Glutamatergic neuron (in vitro differentiated cells): ENCODE results near the gene LIMCH1. TPM values are rescaled to one million over a fixed set of nuclear protein-coding genes. Genes with fewer than 3 reads are reported as not detected.
"Not testable (repeated sequence)": the region's sequence is repeated elsewhere in the genome, so short reads cannot be mapped to it uniquely, and the experiment has no call there.

ENCODE experiments used
- DNase-seq: peaks from one replicate; pipeline ENCODE4 v3.0.0; 2022
- H3K27ac Mint-ChIP-seq: one replicate; pipeline ENCODE4 v1.8.0; 2020; ENCODE audit warnings: mild to moderate bottlenecking, mixed read lengths, inconsistent platforms; ENCODE audit not compliant: unreplicated experiment
- H3K27me3 Mint-ChIP-seq: one replicate; pipeline ENCODE4 v1.8.0; 2020; ENCODE audit warnings: mild to moderate bottlenecking, moderate library complexity, mixed read lengths, inconsistent platforms; ENCODE audit not compliant: unreplicated experiment
- H3K36me3 Mint-ChIP-seq: one replicate; pipeline ENCODE4 v1.8.0; 2020; ENCODE audit warnings: mild to moderate bottlenecking, mixed read lengths, inconsistent platforms; ENCODE audit not compliant: unreplicated experiment
- H3K4me1 Mint-ChIP-seq: one replicate; pipeline ENCODE4 v1.8.0; 2020; ENCODE audit warnings: mild to moderate bottlenecking, low read depth, mixed read lengths, inconsistent platforms; ENCODE audit not compliant: unreplicated experiment
- H3K4me3 Mint-ChIP-seq: one replicate; pipeline ENCODE4 v1.8.0; 2020; ENCODE audit warnings: mild to moderate bottlenecking, mixed read lengths, inconsistent platforms; ENCODE audit not compliant: unreplicated experiment
- H3K9me3 Mint-ChIP-seq: one replicate; pipeline ENCODE4 v1.8.0; 2020; ENCODE audit warnings: mild to moderate bottlenecking, moderate library complexity, mixed read lengths, inconsistent platforms; ENCODE audit not compliant: unreplicated experiment
- total RNA-seq: library from RNA; stranded (reverse); fragmentation: NEBNext Ultra II Directional; extraction: Animal tissue kit (Norgen Biotek cat#: 25700); gene quantifications from one replicate; pipeline ENCODE4 v1.2.1, GENCODE V29; 2021; ENCODE audit not compliant: unreplicated experiment
- TF ChIP-seq, protein P1 (sequence below): fragments of 200-600 bp; sonication (generic); IDR thresholded peaks from one replicate; pipeline ENCODE4 v1.5.0; 2021; ENCODE audit not compliant: partially characterized antibody, unreplicated experiment

LIMCH1 gene
- total RNA-seq, 1 donor from 2014 or later, result 22.5 TPM

DNA sequence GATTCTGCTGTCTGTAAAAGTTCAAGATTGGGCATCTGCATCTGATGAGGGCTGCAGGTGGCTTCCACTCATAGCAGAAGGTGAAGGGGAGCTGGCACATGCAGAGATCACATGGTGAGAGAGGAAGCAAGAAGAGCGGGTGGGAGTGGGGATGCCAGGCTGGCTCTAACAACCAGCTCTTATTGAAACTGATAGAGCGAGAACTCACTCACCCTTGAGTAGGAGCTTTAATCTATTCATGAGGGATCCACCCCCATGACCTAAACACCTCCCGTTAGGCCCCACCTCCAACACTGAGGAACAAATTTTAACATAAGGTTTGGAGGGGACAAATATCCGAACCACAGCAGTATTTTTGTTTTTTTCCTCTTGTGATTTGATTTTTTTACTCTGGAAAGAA lies 164.8 kb downstream of the LIMCH1 start:
- no peak for DNase-seq
- TF ChIP-seq, protein P1, sequence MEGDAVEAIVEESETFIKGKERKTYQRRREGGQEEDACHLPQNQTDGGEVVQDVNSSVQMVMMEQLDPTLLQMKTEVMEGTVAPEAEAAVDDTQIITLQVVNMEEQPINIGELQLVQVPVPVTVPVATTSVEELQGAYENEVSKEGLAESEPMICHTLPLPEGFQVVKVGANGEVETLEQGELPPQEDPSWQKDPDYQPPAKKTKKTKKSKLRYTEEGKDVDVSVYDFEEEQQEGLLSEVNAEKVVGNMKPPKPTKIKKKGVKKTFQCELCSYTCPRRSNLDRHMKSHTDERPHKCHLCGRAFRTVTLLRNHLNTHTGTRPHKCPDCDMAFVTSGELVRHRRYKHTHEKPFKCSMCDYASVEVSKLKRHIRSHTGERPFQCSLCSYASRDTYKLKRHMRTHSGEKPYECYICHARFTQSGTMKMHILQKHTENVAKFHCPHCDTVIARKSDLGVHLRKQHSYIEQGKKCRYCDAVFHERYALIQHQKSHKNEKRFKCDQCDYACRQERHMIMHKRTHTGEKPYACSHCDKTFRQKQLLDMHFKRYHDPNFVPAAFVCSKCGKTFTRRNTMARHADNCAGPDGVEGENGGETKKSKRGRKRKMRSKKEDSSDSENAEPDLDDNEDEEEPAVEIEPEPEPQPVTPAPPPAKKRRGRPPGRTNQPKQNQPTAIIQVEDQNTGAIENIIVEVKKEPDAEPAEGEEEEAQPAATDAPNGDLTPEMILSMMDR, result no peak
- H3K4me1 Mint-ChIP-seq, result no peaks in the 10 kb centered on the region
- H3K36me3 Mint-ChIP-seq, result no peaks in the 10 kb centered on the region
- no peak overlapping the region for H3K4me3 Mint-ChIP-seq
- no peaks in the 10 kb centered on the region for H3K9me3 Mint-ChIP-seq
- peaks cover 2% of the 10 kb centered on the region for H3K27me3 Mint-ChIP-seq
- no peak overlapping the region for H3K27ac Mint-ChIP-seq

DNA sequence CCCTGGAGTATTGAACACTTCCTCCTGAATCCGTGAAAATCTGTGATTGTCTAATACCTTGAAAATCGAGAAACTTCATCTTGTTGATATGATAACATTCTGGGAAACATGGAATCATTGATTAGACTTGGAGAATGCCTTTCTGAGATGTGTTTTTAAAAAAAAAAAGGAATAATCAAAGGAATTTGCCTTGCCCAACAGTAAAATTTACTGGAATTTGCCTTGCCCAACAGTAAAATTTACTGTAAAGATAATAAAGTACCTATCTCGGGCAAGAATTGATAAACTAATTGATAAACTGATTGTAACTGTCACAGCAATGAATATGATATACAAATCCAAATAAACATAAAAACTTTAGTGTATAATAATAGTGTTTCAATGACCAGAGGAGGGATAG lies 165.8 kb downstream of the LIMCH1 start:
- Mint-ChIP-seq H3K27me3 (peaks cover 2% of the 10 kb centered on the region), H3K4me1 (no peaks in the 10 kb centered on the region), H3K27ac (no peak overlapping the region), H3K36me3 (no peaks in the 10 kb centered on the region), H3K9me3 (peaks cover 2% of the 10 kb centered on the region), H3K4me3 (no peak overlapping the region)
- TF ChIP-seq, protein P1, result no peak
- DNase-seq, result no peak

DNA sequence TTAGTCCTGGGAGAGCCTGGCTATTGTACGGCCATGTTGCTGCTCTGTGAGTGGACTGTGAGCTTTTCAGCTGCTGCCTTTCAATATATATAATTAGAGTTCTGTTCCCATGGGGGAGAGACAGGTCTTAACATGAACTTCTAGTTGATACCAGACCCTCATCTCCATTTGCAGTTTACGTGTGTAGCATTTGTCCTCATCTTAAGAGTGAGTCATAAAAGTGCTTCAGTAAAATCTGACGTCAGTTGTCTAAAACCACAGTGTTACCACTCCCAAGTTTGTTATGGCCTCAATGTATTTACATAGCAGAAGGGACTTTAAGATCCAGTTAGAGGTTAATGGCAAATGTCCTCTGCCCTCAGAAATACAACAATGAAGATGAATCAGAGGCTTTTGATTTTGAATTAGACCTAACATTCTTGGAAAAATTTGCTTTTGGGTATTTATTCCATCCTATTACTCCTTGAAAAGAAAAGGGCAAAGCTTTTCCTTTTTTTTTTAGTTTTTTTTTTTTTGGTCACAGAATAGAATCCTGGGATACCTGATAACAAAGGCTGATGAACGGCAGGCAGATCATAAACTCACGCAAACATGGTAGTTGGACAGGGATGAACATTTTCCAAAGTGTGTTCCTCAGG lies 172.0 kb downstream of the LIMCH1 start:
- Mint-ChIP-seq H3K27me3 (peaks cover 2% of the 10 kb centered on the region), H3K4me3 (no peak overlapping the region), H3K9me3 (peaks cover 2% of the 10 kb centered on the region), H3K27ac (no peak overlapping the region), H3K4me1 (no peaks in the 10 kb centered on the region), H3K36me3 (no peaks in the 10 kb centered on the region)
- TF ChIP-seq, protein P1, result no peak
- no peak for DNase-seq

GRCh38 chr4:41711654-41712053 lies 173.7 kb downstream of the LIMCH1 start:
- not testable (repeated sequence) for DNase-seq, H3K4me1 Mint-ChIP-seq, H3K27me3 Mint-ChIP-seq, H3K27ac Mint-ChIP-seq, H3K4me3 Mint-ChIP-seq, H3K9me3 Mint-ChIP-seq, H3K36me3 Mint-ChIP-seq

- no peak overlapping the region for H3K4me3 Mint-ChIP-seq
- H3K27me3 Mint-ChIP-seq, result no peaks in the 10 kb centered on the region
- no peaks in the 10 kb centered on the region for H3K36me3 Mint-ChIP-seq
- H3K9me3 Mint-ChIP-seq, result peaks cover 2% of the 10 kb centered on the region
- no peak overlapping the region for H3K27ac Mint-ChIP-seq
- no peak for DNase-seq
- TF ChIP-seq, protein P1, result no peak
- no peaks in the 10 kb centered on the region for H3K4me1 Mint-ChIP-seq
These were observed 174.5 kb downstream of the LIMCH1 start for GRCh38 chr4:41712425-41712824.
